Left ventricle myocardium inferior (tissue), 1 donor: ENCODE measurements around the gene NRGN. TPM values are rescaled to one million over a fixed set of nuclear protein-coding genes. Genes with fewer than 3 reads are reported as not detected.

Experiments used
- DNase-seq: peaks from one replicate; pipeline ENCODE4 v3.0.0-alpha.2; 2020
- H3K27ac ChIP-seq: fragments of 200-600 bp; replicated peaks from 2 replicates; pipeline ENCODE4 v1.8.0; 2021
- H3K27me3 ChIP-seq: fragments of 200-600 bp; 2 replicates; pipeline ENCODE4 v1.8.0; 2021; ENCODE audit warnings: low read depth
- H3K36me3 ChIP-seq: fragments of 200-600 bp; 2 replicates; pipeline ENCODE4 v1.8.0; 2021
- H3K4me1 ChIP-seq: fragments of 200-600 bp; 2 replicates; pipeline ENCODE4 v1.8.0; 2021
- H3K4me3 ChIP-seq: fragments of 200-600 bp; 2 replicates; pipeline ENCODE4 v1.8.0; 2021; ENCODE audit warnings: mild to moderate bottlenecking, moderate library complexity
- H3K9me3 ChIP-seq: fragments of 200-600 bp; replicated peaks from 2 replicates; pipeline ENCODE4 v1.8.0; 2021
- intact Hi-C: fragments of 100-400 bp; cut with micrococcal nuclease; formaldehyde crosslinking; loops from one replicate; pipeline ENCODE4 v1.11.0; 2022
- total RNA-seq: library from RNA; stranded (reverse); fragmentation: NEBNext Ultra II Directional; extraction: Animal tissue kit (Norgen Biotek cat#: 25700); gene quantifications from one replicate; pipeline ENCODE4 v1.2.1, GENCODE V29; 2021
- TF ChIP-seq, protein P1 (sequence below): fragments of 200-600 bp; IDR thresholded peaks from 2 replicates; pipeline ENCODE4 v1.8.0; 2021; ENCODE audit warnings: antibody characterized with exemption, mild to moderate bottlenecking, borderline replicate concordance
- donor health status: DM: no; HTN: yes; CAD: no; lungs with severe emphysema.

The NRGN gene
- total RNA-seq, 1 donor from 2014 or later = 5.0 TPM

DNA sequence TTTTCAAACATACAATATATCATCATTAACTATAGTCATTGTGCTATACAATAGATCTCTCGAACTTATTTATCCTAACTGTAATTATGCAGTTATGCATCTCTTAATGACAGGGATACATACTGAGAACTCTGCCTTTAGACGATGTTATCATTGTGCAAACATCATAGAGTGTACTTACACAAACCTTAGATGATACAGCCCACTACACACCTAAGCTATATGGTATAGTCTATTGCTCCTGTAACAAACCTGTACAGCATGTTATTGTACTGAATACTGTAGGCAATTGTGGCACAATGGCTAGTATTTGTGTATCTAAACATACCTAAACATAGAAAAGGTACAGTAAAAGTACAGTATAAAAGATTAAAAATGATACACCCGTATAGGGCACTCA is 27.4 kb upstream of the NRGN start:
- H3K36me3 ChIP-seq = no peaks in the 10 kb centered on the region
- TF ChIP-seq, protein P1, sequence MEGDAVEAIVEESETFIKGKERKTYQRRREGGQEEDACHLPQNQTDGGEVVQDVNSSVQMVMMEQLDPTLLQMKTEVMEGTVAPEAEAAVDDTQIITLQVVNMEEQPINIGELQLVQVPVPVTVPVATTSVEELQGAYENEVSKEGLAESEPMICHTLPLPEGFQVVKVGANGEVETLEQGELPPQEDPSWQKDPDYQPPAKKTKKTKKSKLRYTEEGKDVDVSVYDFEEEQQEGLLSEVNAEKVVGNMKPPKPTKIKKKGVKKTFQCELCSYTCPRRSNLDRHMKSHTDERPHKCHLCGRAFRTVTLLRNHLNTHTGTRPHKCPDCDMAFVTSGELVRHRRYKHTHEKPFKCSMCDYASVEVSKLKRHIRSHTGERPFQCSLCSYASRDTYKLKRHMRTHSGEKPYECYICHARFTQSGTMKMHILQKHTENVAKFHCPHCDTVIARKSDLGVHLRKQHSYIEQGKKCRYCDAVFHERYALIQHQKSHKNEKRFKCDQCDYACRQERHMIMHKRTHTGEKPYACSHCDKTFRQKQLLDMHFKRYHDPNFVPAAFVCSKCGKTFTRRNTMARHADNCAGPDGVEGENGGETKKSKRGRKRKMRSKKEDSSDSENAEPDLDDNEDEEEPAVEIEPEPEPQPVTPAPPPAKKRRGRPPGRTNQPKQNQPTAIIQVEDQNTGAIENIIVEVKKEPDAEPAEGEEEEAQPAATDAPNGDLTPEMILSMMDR = no peak
- H3K4me3 ChIP-seq = no peak overlapping the region
- no peak for DNase-seq
- H3K27me3 ChIP-seq = peaks cover 37% of the 10 kb centered on the region
- H3K27ac ChIP-seq = no peak overlapping the region
- H3K9me3 ChIP-seq = peaks cover 17% of the 10 kb centered on the region
- peaks cover 4% of the 10 kb centered on the region for H3K4me1 ChIP-seq
- intact Hi-C loops = no loop called here

DNA sequence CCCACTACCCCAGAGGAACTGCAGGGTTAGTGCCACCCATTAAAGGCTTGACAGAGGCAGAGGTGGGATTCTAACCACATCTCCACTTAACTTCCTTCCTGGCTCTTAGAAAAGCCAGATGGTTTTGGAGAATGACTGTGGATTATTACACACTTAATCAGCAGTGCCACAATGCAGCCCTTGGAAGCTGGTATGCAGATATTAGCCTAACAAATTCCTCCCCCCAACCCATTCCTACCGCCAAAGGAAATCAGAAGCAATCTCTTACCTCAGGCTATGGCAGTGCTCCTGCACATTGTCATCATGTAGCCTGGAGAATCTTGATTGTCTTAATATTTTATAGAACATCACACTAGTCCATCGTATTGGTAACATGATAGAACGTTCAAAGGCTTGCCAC is 23.2 kb upstream of the NRGN start:
- TF ChIP-seq, protein P1 = no peak
- H3K27me3 ChIP-seq = peaks cover 78% of the 10 kb centered on the region
- peaks cover 19% of the 10 kb centered on the region for H3K4me1 ChIP-seq
- H3K27ac ChIP-seq = peak overlapping the region; percentile 78
- H3K4me3 ChIP-seq = no peak overlapping the region
- H3K36me3 ChIP-seq = no peaks in the 10 kb centered on the region
- DNase-seq = no peak
- no peaks in the 10 kb centered on the region for H3K9me3 ChIP-seq
- intact Hi-C loops = no loop called here

DNA sequence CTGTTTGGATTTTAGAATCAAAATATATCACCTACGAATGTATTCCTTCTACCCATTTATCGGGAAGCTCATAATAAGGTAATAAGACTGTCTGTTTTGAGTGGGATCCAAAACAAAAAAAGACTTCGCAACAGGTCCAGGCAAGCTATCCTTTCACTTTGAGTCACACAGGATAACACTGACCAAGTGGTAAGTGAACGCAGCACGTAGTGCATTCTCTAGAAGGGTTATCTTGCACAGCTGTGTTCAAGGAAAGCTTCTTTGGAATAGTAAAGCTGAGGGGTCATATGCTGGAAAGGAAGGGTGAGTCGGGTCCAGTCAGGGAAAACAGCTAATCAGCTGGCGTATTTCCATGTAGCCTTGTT is 22.3 kb upstream of the NRGN start:
- Histone ChIP-seq H3K27me3 (peaks cover 86% of the 10 kb centered on the region), H3K36me3 (no peaks in the 10 kb centered on the region), H3K4me3 (peak overlapping the region; percentile 68), H3K4me1 (peaks cover 19% of the 10 kb centered on the region), H3K9me3 (no peaks in the 10 kb centered on the region), H3K27ac (peak overlapping the region; percentile 78)
- intact Hi-C loops = no loop called here
- no peak for DNase-seq
- TF ChIP-seq, protein P1 = no peak

DNA sequence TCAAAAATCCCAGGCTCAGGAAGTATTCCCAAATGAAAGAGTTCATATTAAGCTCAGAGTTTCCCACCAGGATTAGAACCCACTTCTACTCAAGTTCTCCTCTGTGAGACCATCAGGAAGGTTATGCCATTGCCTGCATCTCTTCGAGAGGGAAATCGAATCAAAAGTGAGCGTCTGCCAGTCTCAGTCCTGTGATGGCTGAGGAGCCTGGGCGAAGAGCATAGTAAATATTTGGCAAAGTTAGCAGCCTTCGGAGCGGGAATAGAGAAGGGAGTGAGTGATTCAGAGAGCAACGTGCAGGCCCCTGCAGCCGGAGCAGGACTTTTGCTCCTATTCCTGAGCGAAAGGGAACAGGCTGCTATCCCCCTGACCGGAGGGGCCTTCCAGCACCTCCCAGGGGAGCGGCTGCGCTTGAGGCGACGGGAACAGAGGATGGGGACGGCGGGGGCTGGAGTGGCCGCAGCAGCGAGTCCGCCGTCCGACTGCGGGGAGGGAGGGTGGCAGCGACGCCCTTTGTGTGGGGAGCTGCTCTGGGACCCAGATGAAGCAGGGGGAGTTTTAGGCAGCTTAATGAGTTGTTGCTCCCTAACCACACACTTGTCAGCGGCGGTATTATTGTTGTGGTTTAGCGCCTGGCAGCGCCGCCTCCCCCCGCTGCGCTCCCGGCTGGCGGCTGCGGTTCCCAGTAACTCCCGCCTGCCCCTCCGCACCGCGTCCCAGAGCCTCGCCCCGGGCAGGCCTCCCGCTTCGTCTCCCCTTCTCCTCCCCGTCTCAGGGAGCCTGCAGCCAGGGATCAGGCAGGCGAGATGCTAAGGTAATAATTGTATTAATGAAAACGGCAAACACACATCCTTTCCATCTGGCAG is 21.7 kb upstream of the NRGN start:
- H3K4me1 ChIP-seq = peaks cover 19% of the 10 kb centered on the region
- peaks cover 92% of the 10 kb centered on the region for H3K27me3 ChIP-seq
- intact Hi-C loops = no loop called here
- peak; percentile 56 for DNase-seq
- peak overlapping the region; percentile 68 for H3K4me3 ChIP-seq
- TF ChIP-seq, protein P1 = no peak
- no peaks in the 10 kb centered on the region for H3K36me3 ChIP-seq
- H3K9me3 ChIP-seq = no peaks in the 10 kb centered on the region
- H3K27ac ChIP-seq = peak overlapping the region; percentile 78

DNA sequence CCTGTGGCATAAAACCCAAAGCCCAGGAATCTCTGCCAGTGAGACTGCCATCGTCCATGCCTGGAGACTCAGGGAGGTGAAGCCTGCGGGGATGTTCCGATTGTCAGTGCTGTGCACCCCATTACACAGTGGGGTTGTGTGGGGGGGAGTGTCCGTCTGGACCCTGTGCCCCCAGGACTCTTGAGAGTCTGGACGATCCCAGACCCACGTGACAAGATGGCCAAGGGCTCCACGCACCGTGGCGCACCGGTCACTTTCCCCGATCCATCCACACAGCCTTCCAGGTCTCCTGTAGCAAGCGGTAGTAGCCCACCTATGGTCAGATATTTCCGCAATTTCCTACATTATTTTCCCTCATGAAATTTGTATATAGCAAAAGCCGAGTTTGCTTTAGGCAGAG is 20.9 kb upstream of the NRGN start:
- no peaks in the 10 kb centered on the region for H3K36me3 ChIP-seq
- H3K27me3 ChIP-seq = peaks cover 95% of the 10 kb centered on the region
- H3K9me3 ChIP-seq = no peaks in the 10 kb centered on the region
- H3K4me1 ChIP-seq = peaks cover 19% of the 10 kb centered on the region
- peak overlapping the region; percentile 78 for H3K27ac ChIP-seq
- no peak for DNase-seq
- TF ChIP-seq, protein P1 = no peak
- H3K4me3 ChIP-seq = peak overlapping the region; percentile 68
- intact Hi-C loops = no loop called here
